ENCODE data around the gene PANX3. TPM values are rescaled to one million over a fixed set of nuclear protein-coding genes. Genes with fewer than 3 reads are reported as not detected.

PANX3 gene
- total and polyA plus RNA-seq, 4 donors = not detected

DNA sequence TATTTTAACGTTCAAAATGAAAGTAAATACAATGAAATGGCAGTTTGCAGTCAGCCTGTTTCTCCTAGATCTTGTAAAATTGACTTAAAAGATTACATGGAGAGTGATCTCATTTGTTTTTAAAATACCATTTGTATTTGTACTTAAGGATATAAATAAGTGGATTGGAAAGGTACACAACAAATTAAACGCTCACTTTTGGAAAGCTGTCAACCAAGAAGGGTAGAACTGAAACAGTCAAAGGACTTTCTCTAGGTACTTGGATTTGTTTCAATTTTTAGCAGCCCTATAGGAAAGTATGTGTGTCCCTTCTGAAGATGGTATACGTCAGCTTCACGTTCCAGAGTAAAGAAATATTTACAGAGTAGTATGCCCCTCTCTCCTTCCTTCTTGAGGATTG is 18.7 kb downstream of the PANX3 start (continued):
- TF ChIP-seq, protein P1, sequence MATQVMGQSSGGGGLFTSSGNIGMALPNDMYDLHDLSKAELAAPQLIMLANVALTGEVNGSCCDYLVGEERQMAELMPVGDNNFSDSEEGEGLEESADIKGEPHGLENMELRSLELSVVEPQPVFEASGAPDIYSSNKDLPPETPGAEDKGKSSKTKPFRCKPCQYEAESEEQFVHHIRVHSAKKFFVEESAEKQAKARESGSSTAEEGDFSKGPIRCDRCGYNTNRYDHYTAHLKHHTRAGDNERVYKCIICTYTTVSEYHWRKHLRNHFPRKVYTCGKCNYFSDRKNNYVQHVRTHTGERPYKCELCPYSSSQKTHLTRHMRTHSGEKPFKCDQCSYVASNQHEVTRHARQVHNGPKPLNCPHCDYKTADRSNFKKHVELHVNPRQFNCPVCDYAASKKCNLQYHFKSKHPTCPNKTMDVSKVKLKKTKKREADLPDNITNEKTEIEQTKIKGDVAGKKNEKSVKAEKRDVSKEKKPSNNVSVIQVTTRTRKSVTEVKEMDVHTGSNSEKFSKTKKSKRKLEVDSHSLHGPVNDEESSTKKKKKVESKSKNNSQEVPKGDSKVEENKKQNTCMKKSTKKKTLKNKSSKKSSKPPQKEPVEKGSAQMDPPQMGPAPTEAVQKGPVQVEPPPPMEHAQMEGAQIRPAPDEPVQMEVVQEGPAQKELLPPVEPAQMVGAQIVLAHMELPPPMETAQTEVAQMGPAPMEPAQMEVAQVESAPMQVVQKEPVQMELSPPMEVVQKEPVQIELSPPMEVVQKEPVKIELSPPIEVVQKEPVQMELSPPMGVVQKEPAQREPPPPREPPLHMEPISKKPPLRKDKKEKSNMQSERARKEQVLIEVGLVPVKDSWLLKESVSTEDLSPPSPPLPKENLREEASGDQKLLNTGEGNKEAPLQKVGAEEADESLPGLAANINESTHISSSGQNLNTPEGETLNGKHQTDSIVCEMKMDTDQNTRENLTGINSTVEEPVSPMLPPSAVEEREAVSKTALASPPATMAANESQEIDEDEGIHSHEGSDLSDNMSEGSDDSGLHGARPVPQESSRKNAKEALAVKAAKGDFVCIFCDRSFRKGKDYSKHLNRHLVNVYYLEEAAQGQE (IDR thresholded peaks at IDR 0.05) = no peak
- no peak for TF ChIP-seq ATF3 (IDR thresholded peaks at IDR 0.05)
- no peak for TF ChIP-seq TAF1 (conservative IDR thresholded peaks at IDR 0.05)
- TF ChIP-seq RAD21 (IDR thresholded peaks at IDR 0.05) = no peak
- no peak for TF ChIP-seq YY1 (IDR thresholded peaks at IDR 0.05)
- no peak for TF ChIP-seq HNF4A (conservative IDR thresholded peaks at IDR 0.05)

GRCh38 chr11:124633355-124633754 is 22.1 kb downstream of the PANX3 start:
- peaks cover 17 to 67% (median 63%) of the 10 kb centered on the region in 4 donors for H3K36me3 ChIP-seq (ENCODE audit: control insufficient read depth in 4 of 4, insufficient read depth in 3 of 4, low read depth in 1 of 4, low read length in 3 of 4)
- DNase-seq (ENCODE audit: low spot score) = no peak
- H3K27ac ChIP-seq (ENCODE audit: low read depth in 1 of 2, low read length in 2 of 2) = no peak overlapping the region
- H3K9ac ChIP-seq (ENCODE audit: low read depth in 1 of 2, low read length in 2 of 2) = no peak overlapping the region
- no peaks in the 10 kb centered on the region for H3K9me3 ChIP-seq (ENCODE audit: control insufficient read depth in 4 of 4, low read length in 3 of 4)
- no peaks in the 10 kb centered on the region for H3K27me3 ChIP-seq (ENCODE audit: control insufficient read depth in 4 of 4, insufficient read depth in 4 of 4, low read length in 3 of 4)
- TF ChIP-seq, protein P1 (IDR thresholded peaks at IDR 0.05) = no peak
- no peak for TF ChIP-seq RAD21 (IDR thresholded peaks at IDR 0.05)
- TF ChIP-seq GABPA (IDR thresholded peaks at IDR 0.05 in 1 of 2, conservative IDR thresholded peaks at IDR 0.05 in 1 of 2) = no peak
- TF ChIP-seq CTCF (IDR thresholded peaks at IDR 0.05; ENCODE audit: low read depth, low read length, missing input control) = no peak
- no peak for TF ChIP-seq HNF4A (conservative IDR thresholded peaks at IDR 0.05)
- TF ChIP-seq NR2F2 (IDR thresholded peaks at IDR 0.05) = no peak
- TF ChIP-seq EGR1 (IDR thresholded peaks at IDR 0.05; ENCODE audit: low read depth in 2 of 2) = no peak
- no peak for TF ChIP-seq ZBTB33 (IDR thresholded peaks at IDR 0.05)
- no peak for TF ChIP-seq YY1 (IDR thresholded peaks at IDR 0.05)
- TF ChIP-seq HNF4G (IDR thresholded peaks at IDR 0.05) = no peak
- no peak for TF ChIP-seq FOXA1 (IDR thresholded peaks at IDR 0.05)
- no peak for TF ChIP-seq TAF1 (conservative IDR thresholded peaks at IDR 0.05)
- no peak for TF ChIP-seq SP1 (IDR thresholded peaks at IDR 0.05)
- WGBS = 91% methylated on average over 1 of the region's 1 CpG
- H3K4me1 ChIP-seq (ENCODE audit: control insufficient read depth in 4 of 4, insufficient read depth in 4 of 4, low read length in 3 of 4) = no peaks in the 10 kb centered on the region
- no peak overlapping the region for H3K4me3 ChIP-seq (ENCODE audit: low read depth in 1 of 3, low read length in 3 of 3)

All from liver (tissue), 9 donors.